SK-N-DZ (cell line): ENCODE measurements around the gene SPIRE1.
"Not testable (repeated sequence)": the region's sequence is repeated elsewhere in the genome, so short reads cannot be mapped to it uniquely, and the experiment has no call there.

Experiments
- DNase-seq: peaks from one replicate; pipeline ENCODE4 v3.0.0-alpha.2; 2015; ENCODE audit warnings: low spot score

SPIRE1 gene

DNA sequence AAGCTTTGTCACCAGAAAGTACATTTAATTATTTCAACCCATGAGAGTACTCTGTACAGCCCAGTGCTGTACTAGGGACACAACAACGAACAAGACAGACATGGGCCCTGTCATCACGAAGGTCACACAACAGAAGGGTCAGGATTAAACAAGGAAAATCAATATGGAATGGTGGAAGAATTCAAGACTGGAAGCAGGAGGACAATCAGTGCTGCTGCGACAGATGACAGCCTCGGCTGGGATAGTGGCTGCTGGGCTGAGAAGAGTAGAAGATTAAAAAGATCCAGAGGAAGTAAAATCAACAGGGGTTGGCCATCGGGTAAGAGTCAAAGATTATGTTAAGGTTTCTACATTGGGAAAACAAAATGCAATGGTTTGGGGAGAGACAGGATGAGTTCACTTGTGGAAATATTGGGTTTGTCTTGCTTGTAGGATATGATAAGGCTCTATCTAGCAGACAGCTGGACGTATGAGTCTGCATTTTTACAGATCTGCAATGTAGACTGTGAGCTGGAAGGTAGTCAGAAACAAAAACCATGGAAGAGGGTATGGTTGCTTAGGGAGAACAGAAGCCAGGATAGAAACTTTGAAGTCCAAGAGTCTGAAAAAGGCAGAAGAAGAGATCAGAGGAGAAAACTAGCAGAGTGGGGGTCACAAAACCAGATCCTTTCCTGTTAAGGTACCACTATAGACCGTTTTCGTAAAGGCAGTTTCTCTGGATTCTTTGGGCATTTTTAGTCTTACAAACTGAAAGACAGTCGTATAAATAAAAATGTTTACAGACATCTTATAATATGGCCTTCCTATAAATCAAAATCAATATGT is 166.1 kb downstream of the SPIRE1 start:
- DNase-seq = no peak

DNA sequence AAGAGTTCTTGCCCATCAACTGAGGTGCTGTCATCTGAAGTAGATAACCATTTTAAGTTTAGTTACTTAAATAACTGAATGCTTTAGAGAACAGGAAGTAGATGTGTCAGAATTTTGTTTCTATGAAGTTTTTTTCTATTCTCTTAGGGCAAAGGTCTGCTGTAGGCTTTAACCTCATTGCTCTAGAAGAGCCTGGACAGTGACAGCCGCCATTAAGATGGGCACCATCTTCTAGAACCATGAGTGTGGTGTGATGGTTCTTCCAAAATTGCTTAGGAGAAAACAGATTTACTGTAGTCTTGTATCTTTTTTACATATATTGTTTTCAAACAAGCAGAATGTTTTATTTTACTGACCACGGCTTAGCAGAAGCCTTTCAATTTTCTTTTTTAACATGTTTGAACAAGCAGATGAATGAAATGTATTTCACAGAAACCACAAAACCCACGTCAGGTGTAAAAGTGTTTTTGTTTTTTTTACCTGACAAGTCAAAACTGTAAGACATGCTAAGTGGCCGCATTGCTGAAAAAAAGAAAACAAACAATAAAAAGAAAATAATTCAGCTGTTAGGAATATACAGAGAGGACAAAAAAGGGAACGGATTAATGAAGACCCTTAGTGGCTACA is 172.3 kb downstream of the SPIRE1 start:
- no peak for DNase-seq

DNA sequence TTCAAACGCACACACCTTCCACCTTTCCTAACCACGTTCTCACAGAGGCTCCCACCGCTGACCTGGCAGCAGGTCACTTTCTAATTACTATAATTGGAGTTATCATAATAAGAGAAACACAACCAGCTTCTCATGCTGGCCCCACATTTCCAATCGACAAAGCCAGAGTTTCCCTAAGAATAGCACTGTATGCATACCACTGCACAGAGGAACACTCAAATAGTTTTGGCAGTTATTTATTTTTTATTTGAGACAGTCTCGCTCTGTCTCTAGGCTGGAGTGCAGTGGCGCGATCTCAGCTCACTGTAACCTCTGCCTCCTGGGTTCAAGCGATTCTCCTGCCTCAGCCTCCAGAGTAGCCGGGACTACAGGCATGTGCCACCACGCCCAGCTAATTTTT is 176.0 kb downstream of the SPIRE1 start:
- not testable (repeated sequence) for DNase-seq

DNA sequence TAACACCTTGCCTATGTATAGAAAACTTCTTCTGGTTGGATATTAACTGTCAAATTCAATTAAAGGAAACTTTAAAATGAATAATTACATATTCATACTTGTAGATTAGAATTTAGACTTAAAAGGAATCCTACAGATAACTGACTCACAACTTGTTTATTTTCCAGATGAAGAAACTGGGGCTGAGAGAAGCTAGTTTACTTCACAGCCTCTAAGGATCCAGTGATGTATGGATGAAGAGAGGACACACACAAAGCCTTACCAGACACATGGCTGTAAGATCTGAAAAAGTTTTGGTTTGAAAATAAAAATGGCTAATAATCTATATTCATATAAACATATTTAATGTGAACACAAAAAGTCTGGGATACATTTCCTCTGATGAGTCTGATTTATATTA is 177.9 kb downstream of the SPIRE1 start:
- no peak for DNase-seq

DNA sequence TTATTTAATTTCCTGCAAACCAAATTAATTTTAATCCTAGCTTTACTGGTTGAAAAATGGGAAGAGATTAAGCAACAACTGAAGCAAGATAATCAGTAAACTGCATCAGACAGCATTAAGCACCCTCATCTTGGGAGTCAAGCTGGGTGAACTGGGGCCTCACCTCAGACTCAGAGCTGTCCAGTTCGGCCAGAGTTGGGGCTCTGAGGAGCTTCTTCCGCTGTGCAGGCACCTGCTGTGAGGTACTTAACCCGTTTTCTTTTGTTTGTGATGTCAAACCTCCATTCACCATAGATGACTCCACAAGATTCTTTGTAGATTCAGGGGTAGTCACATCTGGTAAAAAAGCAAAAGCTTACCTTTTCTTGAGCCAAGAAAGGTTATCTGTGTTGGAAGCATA is 178.4 kb downstream of the SPIRE1 start:
- DNase-seq = no peak

DNA sequence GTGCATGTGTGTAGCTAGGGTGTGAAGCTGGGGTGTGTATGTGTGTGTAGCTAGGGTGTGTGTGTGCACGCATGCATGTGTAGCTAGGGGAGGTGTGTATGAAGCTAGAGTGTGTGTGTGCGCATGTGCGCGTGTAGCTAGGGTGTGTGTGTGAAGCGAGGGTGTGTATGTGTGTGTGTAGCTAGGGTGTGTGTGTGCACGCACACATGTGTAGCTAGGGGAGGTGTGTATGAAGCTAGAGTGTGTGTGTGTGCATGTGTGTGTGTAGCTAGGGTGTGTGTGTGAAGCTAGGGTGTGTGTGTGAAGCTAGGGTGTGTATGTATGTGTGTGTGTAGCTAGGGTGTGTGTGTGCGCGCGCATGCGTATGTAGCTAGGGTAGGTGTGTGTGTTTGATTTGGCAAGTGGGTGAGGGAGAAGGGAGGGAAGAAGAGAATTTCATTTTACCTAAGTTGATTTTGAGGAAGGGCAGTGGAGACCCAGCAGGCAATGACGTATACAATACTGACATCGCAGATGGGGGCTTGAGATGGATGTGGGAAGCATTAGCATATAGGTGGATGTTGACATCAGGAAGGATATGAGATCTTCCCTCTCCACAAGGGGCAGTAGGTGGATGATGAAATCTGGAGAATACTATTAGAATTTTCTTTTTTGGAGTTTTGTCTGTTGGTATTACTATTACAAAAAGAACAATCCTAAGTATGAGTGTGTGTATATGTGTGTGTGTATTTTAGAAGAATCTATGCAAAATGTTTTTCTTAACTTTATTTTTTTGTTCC is 179.4 kb downstream of the SPIRE1 start:
- DNase-seq = peak; percentile 26

DNA sequence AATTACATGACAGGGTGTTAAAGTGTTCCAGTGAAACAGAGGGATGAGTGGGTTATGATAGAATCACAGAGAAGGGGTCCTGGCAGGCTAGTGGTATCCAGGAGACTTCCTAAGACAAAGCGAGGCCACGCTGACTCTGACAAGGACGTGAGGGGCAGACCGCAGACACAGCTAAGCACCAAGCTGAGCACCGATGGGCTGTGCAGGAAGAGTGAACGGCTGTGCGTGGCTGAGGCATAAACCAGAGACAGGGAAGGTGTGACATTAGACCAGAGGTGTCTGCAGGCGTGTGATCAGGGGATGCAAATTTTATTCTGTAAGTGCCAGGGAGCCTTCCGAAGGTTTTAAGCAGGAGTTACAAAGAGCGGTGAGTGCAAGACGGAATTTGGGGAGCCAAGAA is 180.3 kb downstream of the SPIRE1 start:
- no peak for DNase-seq

DNA sequence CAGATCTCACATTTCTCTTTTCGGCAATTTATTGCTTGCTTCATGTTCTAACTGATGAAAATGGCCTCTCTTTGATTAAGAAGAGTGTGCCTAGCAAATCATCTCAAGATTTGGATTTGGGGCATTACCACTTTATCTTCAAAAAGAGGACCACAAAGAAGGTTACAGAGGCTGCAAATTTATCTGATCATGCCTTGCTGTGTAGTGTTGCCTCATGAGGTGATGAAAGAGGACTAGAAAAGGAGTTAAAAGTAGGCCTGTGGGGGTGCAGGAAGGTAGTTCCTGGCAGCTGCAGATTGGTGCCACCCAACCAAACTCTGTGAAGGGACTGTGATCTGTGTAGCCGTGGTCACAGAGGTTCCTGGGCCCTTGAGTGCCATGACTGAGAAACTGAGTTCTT is 181.0 kb downstream of the SPIRE1 start:
- DNase-seq = no peak

DNA sequence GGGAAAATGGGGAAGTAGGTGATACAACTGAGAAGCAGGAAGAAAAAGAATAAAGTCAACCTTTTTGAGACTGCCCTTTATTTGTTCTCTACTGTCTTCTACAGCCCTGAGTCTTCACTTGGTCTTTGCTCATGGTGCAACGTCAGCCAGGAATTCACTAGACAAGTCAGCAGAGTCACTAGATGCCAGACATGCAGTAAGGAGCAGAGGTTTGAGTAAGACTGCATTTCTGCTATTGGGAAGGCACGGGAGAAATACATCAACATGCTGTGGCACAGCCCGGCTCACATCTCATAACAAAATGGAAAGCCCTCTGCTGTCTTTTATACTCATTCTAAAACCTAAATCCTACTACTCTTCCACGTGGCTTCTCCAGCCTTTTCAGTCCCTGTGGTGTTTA is 183.0 kb downstream of the SPIRE1 start:
- DNase-seq = no peak

DNA sequence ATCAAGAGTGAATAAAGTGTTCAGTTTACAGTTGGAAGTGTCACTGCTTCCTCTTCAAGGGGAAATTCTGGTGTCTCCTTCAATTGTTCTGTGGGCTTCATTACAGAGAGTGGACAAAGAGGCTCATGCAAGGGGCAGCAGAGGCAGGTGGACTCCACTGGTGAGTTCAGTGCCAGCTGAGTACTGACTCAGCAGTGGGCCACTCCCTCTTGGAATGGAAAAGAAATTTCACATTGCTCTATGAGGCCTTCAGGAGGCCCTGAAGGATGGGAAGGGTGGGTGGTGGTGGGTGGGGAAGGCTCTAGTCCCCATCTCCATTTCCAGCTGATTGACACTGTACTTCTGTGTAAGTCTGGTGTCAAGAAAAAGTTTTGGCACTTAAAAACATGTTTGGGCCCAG is 183.8 kb downstream of the SPIRE1 start:
- DNase-seq = no peak

DNA sequence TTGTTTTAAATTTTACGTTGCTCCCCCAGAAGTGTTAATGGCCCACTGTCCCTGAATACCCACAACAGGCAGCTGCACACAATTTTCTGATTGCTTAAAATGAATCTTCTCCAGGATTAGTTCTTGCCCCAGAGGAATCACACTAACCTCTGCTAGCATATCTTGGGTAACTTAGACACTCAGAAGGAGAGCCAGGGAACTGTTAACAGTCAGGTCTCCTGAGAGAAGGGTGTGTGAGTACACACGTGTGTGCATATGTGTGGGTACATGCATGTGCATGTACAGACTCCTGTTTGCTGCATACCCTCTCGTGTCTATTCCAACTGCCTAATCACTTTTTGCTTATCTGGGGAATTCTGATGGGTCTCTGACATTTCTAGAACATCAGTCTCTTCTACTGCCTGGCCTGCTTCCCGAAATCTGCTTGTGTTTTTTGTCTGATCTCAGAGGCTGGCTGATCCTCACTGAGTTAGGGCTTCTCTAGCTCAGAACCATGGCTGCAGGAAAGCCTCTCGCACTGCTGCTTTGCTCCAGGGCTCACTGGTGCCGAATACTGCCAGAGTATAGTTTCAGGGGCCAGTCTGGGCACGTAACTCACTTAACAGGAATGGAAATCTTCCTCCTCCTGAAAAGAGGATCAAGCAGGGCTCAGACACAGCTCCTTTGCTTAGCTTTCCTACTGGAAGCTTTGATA is 187.4 kb downstream of the SPIRE1 start:
- DNase-seq = no peak

DNA sequence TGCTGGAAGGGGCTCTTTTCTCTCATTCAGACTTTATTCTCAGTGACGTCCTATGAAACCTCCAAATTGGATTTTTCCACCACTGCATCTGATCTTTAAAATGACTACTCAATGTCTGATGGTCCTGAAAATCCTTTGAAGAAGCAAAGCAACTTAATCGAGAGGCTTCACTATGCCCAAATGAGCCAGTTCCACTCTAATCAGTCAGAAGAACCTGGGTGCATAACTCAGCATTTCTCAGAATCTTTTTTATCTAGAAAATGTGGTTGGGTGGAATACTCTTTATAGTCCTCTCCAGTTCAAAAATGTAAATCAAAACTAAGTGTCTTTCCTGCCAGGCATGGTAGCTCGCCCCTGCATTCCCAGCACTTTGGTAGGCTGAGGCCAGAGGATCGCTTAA is 189.5 kb downstream of the SPIRE1 start:
- DNase-seq = no peak

DNA sequence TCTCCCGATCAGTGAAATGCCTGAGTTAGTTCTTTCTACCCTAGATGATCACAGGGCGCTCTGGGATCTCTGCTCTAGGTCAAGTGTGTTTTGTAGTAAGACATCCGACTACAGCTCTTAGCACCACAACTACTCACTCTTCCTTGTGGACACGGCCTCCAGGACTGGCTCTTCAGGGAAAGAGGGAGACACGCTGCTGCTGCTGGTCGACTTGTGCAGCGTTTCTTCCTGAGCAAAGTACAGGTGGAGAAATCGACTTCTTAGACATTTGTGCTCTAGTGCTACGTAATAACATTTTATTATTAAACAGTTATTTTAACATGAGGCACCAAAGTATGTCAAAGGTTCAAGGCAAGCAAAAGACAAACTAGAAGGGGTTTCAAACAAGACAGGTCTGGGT is 193.2 kb downstream of the SPIRE1 start:
- no peak for DNase-seq

DNA sequence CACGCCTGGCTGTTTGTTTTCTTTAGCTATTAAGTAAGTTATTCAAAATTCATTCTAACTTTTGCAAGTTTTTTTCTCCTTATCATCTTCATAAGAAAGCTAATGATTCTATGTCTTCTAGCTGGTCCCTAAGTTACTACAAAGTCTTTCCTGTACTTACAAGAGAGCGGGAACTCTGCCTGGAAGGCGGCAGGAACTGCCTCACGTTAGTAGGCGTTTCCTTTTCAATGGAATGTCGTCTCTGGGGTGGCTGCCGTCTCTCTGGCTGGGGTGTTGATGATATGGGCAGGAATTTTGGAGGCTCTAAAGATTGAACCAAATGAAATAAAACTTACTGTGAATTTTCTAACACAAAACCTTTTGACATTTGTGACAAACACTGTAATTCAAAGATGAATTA is 194.7 kb downstream of the SPIRE1 start:
- no peak for DNase-seq

DNA sequence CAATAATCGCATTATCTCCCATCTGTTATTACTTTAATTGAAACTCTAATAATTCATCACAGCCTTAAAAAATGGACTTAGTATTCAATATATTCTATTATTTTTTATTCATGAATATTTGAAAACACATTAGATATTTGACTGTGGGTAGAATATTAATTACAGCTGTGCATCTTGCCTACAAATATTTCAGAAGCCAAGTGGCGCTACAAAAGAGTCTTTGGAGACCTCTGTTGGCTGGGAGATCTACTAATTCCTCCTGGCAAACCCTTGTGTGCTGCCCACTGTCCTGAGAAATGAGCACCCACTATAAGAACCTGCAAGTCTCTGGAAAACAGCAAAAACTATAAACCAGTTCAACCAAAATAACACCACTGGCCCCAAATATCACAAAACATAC is 195.7 kb downstream of the SPIRE1 start:
- no peak for DNase-seq

DNA sequence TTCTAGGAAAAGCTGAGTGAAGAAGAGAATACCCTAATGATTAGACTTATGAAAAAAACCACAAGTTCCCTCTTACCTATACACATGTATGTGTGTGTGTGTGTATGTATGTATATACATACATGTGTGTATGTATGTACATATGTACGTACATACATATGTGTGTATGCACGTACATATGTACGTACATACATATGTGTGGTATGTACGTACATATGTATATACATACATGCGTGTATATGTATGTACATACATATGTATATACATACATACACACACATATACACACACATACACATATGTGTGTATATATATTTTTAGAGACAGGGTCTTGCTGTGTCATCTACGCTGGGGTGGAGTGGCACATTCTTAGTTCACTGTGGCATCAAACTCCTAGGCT is 196.6 kb downstream of the SPIRE1 start:
- no peak for DNase-seq

DNA sequence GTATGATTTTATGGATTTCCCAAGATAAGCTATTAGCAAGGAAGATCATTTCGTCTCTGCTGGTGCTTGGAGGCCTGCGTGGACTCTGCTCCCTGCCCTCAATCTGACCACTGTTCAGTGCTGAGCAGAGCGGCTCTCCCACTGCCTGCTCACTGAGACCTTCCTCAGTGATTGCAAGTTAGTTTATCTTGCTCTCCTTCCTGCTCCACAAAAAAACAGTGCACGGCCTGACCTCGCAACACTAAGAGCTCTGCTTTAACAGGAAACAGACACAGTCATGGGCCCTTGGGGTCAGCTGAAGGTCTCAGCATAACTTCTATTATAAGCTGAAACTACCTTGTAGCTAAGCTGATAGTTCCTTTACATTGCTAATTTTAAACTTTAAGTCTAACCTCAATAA is 197.0 kb downstream of the SPIRE1 start:
- DNase-seq = no peak

DNA sequence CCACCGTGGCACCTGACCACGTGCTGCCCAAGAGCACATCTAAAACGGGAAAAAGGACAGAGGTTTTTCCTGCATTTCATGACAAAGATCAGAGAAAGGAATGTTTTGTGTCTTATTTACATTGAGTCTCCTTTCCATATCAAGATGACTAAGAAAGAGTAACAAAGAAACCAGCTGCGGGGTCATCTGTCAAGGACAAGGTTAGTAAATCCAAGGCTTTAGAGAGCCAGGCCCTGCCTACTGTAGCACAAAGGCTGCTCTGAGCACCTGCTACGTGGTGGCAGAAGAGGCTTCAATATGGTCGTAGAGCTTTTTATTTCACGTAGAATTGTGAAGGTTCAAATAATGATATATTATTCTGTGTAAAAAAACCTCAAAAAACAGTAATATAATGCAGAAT is 199.1 kb downstream of the SPIRE1 start:
- DNase-seq = no peak

DNA sequence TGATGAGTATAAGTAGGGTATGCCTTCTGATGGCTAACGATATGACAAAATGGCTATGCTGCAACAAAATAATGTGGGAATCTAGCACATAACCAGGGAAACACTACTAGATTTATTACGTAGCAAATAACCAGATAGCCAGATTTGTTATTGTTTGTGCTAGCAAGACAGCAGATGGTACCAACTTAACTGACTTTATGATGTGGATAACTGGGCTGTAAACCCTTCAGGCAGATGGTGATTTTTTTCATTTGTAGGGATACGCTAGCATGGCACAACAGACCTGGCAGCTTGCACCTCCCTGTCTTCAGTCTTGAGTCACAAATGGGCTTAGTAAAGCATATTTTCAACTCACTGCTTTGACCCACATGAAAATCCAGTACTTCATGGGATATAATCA is 201.5 kb downstream of the SPIRE1 start:
- DNase-seq = no peak

DNA sequence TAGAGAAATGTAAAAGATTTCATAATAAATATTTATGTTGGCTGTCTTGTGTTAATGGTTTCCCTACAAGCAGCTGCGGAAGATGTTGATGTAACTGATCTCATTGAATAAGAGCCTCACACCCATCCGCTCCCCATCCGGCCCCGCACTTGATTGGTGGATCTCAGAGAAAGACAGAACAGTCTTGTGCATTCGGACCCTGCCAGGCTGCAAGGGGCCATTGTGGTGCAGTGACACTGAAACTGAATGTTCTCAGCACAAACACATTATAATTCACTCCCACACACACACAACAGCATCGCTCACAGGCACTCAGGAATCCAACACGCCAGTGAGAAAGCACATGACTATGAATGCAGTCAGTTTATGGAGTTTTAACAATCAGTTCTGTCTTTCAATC is 202.4 kb downstream of the SPIRE1 start:
- DNase-seq = no peak

DNA sequence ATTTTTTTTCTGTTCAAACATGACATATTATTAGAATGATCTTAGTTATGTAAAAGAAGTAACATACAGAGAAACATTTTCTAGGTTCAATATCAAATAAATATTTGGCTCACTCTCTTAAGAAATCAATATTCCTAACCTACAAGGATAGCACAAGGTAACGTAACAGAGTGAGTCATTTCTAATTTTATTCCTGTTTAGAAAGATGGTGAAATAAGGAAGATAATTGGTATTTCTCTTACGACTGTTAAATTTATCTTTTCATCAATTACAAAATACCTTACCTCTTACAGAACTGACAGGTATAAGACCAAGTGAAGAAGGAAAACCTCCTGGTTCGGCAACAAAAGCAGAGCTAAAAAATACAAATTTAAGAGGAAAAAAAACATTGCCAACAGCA is 205.1 kb downstream of the SPIRE1 start:
- DNase-seq = no peak

DNA sequence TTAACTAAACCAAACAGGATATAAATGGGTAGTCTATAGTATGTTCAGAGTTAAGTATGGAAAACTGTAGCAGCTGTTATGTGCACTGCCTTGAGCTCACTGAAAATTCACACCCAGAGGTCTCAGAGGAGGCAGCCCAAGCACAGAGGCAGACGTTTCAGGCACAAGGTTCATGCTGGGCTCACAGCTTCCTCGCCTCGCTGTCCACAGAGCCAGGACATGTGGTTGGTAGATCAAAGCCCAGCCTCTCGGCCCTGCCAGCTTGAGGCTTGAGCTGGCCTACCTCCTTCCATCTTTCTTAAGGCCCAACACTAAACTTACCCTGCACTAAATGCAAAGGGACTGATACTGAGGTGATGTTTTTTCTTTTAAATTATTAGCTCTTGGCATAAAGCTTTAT is 206.5 kb downstream of the SPIRE1 start:
- no peak for DNase-seq
